HS-27A (cell line): ENCODE data around the gene ACYP2.

Experiments
- DNase-seq: peaks from one replicate; pipeline ENCODE4 v3.0.0-alpha.2; 2012; ENCODE audit warnings: low read depth, missing footprints

Gene ACYP2

DNA sequence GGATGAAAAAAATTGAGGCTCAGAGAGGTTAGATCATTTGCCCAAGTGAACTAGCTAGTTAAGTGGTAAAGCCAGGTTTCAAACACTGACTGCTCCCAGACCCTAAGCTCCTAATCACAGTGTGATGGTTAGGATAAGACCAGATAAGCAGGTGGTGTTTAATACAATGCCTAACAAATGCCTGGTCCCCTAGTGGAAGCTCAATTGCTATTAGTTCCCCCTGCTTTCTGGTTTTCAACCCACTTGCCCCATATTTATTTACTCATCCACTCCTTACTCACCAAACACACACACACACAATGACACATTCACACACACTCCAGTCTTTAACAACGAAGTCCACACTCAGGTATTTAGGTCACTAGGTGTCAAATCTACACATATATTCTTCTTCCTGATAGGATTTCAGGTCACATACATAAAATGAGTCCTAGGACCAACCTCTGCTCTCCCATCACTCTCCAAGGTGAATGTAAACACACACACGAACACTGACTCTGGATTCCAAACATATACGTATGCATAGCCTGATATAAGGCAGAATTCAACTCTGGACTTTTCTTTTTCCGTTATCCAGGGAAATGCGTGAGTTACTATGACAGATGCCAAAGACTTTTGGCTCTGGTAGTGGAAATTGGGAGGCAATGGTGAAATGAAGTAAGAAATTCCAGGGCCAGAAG lies 214.2 kb downstream of the ACYP2 start:
- DNase-seq, result no peak

DNA sequence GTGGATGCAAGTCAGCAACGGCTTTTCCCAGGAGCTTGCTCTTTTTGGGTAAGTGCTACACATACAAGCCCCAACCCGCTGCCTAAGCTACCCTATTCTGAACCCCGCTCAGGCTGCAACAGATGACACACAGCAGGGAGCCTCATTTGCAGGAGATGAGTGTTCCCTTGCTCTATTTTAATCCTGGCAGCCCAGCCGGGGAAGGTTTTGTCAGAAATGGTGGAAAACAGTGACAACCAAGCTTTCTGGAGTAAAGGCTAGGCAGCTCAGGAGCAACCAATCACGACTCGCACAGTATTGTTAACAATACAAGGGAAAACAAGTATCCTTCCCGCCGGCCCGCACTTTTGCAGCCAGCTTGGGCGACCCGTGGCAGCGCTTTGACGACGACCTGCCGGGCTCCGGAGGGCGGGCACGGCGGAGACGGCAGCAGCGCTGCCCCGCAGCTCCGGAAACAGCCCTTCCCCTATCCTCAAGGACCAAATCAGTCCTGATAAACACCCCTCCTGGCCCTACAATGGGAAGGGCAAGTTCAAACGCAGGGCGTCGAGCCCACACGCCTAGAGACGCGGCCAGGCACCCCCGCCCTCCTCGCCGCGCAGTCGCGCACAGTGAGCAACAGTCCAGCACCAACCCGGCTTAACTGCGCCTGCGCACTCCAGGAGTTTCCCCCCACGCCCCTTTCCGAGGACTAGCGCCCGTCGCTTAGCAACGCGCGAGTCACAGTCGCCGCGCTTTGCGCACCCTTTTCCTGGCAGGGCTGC lies 214.9 kb downstream of the ACYP2 start:
- peak; percentile 91 for DNase-seq

DNA sequence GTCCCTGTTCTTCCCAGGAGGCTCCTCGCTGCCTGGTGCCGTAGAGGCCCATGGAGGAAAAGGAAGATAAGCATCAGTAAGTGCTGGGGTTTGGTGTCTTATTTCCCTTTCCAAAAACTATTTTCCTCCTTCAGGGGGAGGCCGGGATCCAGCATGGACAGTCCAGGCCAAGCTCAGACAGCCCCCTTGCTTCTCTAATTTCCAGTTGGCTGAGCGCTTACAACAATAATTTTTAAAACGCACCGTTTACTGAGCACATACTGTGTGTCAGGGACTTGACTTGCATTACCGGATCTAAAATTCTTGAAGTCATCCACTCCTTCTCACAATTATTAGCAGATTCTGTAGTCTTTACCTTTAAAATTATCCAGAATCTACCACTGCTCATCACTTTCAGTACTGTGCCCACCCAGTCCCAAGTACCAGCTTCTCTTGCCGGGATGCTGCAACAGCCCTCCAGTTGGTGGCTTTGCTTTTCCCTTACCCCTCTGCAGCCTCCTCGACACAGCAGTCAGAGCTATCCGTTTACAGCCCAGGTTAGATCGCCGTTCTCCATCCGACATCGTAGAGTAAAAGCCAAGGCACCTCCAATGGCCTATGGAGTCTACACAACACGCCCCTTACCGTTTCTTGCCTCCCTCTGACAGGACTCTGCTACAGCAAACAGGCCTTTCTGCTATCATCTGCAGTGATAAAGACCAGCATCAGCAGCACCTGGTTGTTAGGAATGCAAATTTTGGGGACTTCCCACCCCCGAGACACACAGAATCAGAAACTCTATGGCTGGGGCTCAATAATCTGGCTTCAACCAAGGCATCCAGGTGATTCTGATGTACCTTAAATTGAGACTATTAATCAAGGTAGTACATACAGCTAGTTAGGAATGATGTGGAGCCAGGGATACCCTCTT lies 215.8 kb downstream of the ACYP2 start:
- DNase-seq, result no peak

DNA sequence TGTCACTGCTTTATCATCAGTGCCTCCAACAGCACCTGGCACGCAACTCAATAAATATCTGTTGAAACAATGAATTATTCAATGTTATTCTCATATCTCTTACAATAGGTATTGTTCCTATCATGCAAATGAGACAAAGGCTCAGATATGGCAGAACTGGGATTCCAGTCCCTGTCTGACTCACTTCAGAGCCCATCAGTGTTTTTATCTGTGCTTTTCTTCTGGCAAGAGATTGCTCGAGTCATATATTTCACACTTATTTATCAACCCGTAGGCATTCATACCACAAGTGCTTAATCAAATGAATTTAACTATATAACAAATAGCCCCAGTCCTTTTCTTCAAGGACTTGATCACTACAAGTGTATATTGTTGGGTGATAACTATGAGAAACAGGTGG lies 217.0 kb downstream of the ACYP2 start:
- DNase-seq, result no peak

DNA sequence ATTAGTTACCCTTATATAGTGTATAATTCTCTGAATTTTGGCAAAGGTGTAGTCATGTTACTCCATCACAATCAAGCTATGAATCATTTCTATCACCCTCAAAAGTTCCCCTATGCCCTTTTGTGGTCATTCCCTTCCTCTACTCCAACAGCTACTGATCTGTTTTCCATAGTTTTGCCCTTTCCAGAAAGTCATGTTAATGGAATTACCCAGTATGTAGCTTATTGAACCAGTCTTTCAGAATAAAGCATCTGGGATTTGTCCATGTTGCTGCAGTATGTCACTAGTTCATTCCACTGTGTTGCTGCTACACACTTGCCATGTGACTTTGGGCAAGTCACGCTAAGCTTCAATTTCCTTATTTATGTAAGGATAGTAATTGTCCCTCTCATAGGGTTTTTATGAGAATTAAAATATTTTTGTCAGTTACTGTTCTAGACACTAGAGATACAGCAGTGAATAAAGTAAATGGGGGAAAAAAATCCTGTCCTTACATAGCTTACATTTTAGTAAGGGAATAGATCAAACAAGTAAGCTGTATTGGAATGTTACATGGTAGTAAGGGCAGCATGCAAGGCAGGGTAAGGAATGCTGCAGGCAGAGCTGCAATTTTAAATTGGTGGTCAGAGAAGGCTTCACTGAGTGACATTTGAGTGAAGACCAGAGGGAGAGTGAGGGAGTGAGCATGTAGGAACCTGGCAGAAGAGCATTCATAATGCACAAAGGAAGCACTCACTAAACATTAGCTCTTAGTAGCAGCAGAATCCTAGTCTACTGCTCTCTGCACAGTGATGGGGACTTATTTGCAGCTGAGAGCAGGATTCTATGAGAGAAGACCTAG lies 220.9 kb downstream of the ACYP2 start:
- DNase-seq, result peak; percentile 85

DNA sequence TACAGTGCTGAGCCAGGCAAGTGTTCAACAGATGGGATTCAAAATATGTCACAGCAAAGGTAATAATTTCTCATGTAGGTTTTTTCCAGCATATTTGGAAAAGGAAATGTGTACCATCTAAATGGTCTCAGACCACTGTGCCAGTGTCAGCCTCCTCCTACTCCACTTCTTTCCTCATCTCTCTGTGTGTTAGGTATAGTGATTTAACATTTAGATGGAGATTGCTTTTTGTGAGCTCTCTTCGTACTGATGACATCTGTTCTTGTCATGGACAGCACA lies 221.5 kb downstream of the ACYP2 start:
- DNase-seq, result no peak

DNA sequence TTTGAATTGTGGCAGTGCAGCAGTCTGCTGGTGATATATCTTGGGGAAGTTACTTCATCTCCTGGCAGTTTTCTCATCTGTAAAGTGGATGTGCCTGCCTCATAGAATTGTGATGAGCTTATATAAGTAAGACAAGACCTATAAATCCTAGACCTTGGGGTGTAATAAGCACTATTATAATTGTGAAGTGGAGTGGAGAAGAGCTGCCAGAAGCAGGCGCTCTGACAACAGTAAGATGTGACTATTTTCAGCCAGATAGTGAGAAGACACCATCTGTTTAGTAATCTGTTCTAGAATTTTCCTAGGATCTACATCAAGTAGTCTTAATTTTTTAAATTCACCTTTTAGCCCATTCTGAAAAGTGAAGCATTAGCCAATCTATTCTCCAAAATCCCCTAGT lies 226.2 kb downstream of the ACYP2 start:
- no peak for DNase-seq

DNA sequence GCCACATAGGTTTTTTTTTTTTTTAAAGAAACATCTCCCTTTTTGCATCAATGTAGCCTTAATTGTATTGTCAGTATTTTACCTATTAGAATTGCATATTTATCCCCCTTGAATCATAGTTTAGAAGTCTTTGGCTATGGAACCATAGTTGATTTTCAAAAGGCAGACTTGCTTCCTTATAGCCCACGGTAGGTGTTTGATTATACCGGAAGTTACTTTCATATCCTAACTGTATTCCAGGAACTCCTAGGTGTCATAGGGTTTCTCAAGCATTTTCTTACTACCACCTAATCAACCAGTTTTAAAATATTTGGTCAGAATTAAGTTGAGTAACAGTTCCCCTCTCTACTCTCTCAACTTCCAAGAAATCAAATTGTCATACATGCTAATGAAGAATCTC lies 227.2 kb downstream of the ACYP2 start:
- DNase-seq, result no peak

DNA sequence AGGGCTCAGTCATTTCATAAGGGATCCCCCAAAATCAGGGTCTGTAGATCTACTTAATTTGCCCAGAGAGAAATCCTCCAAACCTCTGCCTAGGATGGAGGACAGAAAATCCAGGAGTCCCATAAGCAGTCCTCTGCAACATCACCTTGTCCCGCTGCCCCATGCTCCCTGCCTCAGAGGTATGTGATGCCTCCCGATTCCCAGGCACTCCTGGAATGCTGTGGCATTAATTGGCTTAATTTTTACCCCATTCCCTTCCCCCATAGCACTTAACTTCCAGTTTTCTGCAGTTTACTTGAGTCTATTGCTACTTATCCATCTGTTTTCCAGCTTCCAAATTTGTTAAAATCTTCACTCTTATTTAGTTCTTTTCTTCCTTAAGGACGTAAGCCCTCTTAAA lies 232.2 kb downstream of the ACYP2 start:
- DNase-seq, result no peak

DNA sequence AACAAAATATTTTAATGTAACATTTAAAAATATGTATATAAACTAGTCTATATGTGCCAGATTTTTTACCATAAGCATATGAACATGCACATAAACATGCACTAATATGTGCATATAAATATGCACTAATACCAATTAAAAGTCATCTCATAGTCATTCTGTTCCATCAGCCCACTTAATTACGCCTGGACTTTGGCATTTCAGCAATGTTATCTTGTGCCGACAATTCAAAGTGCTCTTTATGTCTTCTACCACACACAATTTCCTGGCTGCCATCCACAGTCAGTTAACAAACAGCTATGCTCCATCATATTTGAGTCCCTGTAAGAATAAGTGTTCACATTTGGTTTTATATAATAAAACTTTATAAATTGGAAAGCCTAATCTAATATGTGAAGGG lies 233.2 kb downstream of the ACYP2 start:
- DNase-seq, result no peak

DNA sequence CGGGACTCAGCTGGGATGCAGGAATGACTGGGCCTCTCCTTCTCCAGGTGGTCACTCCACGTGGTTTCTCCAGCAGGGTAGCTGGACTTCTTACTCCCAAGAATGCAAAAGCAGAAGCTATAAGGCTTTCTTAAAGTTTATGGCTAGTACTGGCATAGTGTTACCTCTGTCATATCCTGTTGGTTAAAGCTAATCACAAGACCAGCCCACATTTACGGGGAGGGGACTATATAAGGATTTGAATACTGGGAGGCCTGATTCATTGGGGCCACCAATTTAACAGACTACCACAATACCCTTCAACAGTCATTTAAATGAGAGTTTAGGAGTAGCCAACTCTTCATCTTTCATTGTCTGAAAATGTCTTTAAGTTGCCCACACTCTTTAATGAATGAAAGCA lies 235.0 kb downstream of the ACYP2 start:
- no peak for DNase-seq

DNA sequence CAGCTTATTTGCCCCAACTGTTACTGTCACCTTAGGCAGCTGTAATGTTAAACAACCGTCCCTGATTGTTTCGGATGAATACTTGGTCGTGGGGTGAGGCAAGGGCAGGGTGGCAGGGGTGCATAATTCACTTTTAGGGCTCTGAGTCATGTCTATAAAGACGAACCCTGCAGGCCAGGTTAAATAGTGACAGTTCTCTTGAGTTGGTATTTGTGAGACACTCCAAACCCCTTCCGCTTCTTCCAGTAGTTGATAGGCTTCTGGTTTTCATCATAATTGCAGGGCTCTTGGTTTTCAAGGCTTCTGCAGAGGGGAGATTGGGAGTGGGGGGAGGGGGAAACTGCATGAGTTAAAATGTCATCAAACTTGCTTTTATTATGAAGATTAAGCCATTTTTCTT lies 237.8 kb downstream of the ACYP2 start:
- DNase-seq, result no peak
